ENCODE data around the gene FGF12.

The FGF12 gene

GRCh38 chr3:192262001-192262400, 465.3 kb downstream of the FGF12 start:
- TF ChIP-seq EZH2phosphoT487 (IDR thresholded peaks at IDR 0.05; ENCODE audit: borderline replicate concordance, low read length), result no peak
- Histone ChIP-seq H3K36me3 (ENCODE audit: control insufficient read depth, low read length) (no peaks in the 10 kb centered on the region), H3K4me3 (ENCODE audit: low read length) (no peak overlapping the region), H3K9me2 (replicated peaks; ENCODE audit: control insufficient read depth, low read length) (no peaks in the 10 kb centered on the region), H3K4me1 (ENCODE audit: control insufficient read depth, low read length) (no peaks in the 10 kb centered on the region), H3K4me2 (ENCODE audit: low read length) (no peak overlapping the region), H3K27ac (ENCODE audit: low read depth, low read length) (no peak overlapping the region), H3K9me3 (ENCODE audit: control insufficient read depth, insufficient read depth, low read length) (no peaks in the 10 kb centered on the region), H4K20me1 (ENCODE audit: control insufficient read depth, insufficient read depth, low read depth, low read length) (no peaks in the 10 kb centered on the region), H3K79me2 (ENCODE audit: control insufficient read depth, low read length) (no peaks in the 10 kb centered on the region), H3F3A (ENCODE audit: control insufficient read depth, insufficient read depth) (no peaks in the 10 kb centered on the region), H3K27me3 (ENCODE audit: control insufficient read depth, low read length) (no peaks in the 10 kb centered on the region)

DNA sequence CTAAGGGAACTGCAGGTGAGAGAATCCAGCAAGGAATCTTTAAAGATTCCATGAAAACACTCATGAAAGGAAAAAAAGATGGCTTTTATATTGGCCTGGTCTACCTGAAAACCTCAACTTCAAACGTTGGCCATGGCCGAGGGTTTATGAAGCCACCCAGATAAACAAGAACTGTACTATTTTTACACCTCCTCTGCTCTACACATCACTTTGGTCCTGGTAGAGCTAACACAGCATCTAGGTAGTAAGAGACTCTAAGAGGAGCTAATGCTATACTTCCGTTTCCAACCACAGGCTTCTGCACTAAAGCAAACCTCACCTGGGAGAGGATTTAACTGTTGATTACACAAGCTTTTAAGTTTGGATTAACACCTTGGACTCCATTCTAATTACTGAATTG, 466.2 kb downstream of the FGF12 start:
- Histone ChIP-seq H3K27ac (ENCODE audit: low read depth, low read length) (no peak overlapping the region), H3K4me3 (ENCODE audit: low read length) (no peak overlapping the region), H3K9me3 (ENCODE audit: control insufficient read depth, insufficient read depth, low read length) (no peaks in the 10 kb centered on the region), H4K20me1 (ENCODE audit: control insufficient read depth, insufficient read depth, low read depth, low read length) (no peaks in the 10 kb centered on the region), H3K4me2 (ENCODE audit: low read length) (no peak overlapping the region), H3K4me1 (ENCODE audit: control insufficient read depth, low read length) (no peaks in the 10 kb centered on the region), H3K79me2 (ENCODE audit: control insufficient read depth, low read length) (no peaks in the 10 kb centered on the region), H3K36me3 (ENCODE audit: control insufficient read depth, low read length) (no peaks in the 10 kb centered on the region), H3F3A (ENCODE audit: control insufficient read depth, insufficient read depth) (no peaks in the 10 kb centered on the region), H3K27me3 (ENCODE audit: control insufficient read depth, low read length) (no peaks in the 10 kb centered on the region), H3K9me2 (replicated peaks; ENCODE audit: control insufficient read depth, low read length) (no peaks in the 10 kb centered on the region)
- no peak for TF ChIP-seq EZH2phosphoT487 (IDR thresholded peaks at IDR 0.05; ENCODE audit: borderline replicate concordance, low read length)
- TF ChIP-seq, protein P1, sequence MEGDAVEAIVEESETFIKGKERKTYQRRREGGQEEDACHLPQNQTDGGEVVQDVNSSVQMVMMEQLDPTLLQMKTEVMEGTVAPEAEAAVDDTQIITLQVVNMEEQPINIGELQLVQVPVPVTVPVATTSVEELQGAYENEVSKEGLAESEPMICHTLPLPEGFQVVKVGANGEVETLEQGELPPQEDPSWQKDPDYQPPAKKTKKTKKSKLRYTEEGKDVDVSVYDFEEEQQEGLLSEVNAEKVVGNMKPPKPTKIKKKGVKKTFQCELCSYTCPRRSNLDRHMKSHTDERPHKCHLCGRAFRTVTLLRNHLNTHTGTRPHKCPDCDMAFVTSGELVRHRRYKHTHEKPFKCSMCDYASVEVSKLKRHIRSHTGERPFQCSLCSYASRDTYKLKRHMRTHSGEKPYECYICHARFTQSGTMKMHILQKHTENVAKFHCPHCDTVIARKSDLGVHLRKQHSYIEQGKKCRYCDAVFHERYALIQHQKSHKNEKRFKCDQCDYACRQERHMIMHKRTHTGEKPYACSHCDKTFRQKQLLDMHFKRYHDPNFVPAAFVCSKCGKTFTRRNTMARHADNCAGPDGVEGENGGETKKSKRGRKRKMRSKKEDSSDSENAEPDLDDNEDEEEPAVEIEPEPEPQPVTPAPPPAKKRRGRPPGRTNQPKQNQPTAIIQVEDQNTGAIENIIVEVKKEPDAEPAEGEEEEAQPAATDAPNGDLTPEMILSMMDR (IDR thresholded peaks at IDR 0.05; ENCODE audit: low read depth, low read length, poor library complexity, severe bottlenecking), result no peak

DNA sequence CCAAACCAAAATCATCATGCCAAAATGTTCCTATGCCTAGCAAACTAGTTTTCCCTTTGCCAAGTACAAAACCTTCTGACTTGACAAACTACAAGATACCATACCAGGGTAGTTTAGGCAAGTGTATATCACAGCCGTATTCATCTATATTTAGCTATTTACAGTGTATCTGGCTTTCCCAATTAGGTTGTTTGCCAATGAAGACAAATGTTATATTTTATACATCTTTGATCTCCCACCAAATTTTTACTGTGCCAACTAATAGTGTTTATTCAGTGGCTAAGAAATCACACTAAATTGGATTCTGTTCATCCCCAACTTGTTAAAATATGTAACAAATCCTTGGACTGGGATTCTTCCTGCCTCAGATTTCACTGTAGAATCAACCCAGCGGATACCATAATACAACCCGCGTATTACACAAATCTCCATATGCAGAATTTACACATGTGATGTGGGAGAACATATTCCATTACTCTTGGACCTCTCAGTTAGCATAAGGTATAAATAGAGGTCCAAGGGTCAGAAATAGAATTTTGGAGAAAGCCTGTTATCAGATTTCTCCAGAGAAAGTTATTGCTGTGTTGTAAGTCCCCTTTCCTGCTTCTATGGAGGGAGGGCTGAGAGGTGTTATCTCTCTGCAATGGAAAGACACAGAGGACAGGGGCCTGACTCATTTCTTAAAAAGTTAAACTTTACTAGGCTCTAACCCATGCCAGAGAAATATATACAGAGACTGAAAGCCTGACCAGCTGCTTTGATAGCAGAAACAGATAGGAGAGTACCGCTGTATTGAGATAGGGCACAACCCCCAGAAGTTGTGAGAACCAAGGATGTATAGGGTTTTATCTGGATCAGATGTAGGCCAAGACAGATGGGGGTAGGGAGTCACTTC, 467.0 kb downstream of the FGF12 start:
- H3K27ac ChIP-seq (ENCODE audit: low read depth, low read length), result no peak overlapping the region
- H3K4me3 ChIP-seq (ENCODE audit: low read length), result no peak overlapping the region
- H3K4me1 ChIP-seq (ENCODE audit: control insufficient read depth, low read length), result no peaks in the 10 kb centered on the region
- H3F3A ChIP-seq (ENCODE audit: control insufficient read depth, insufficient read depth), result no peaks in the 10 kb centered on the region
- no peaks in the 10 kb centered on the region for H3K27me3 ChIP-seq (ENCODE audit: control insufficient read depth, low read length)
- H3K79me2 ChIP-seq (ENCODE audit: control insufficient read depth, low read length), result no peaks in the 10 kb centered on the region
- no peaks in the 10 kb centered on the region for H3K9me3 ChIP-seq (ENCODE audit: control insufficient read depth, insufficient read depth, low read length)
- H4K20me1 ChIP-seq (ENCODE audit: control insufficient read depth, insufficient read depth, low read depth, low read length), result no peaks in the 10 kb centered on the region
- no peak for TF ChIP-seq EZH2phosphoT487 (IDR thresholded peaks at IDR 0.05; ENCODE audit: borderline replicate concordance, low read length)
- TF ChIP-seq, protein P1 (IDR thresholded peaks at IDR 0.05; ENCODE audit: low read depth, low read length, poor library complexity, severe bottlenecking), result no peak
- no peak overlapping the region for H3K4me2 ChIP-seq (ENCODE audit: low read length)
- H3K36me3 ChIP-seq (ENCODE audit: control insufficient read depth, low read length), result no peaks in the 10 kb centered on the region
- no peaks in the 10 kb centered on the region for H3K9me2 ChIP-seq (replicated peaks; ENCODE audit: control insufficient read depth, low read length)

DNA sequence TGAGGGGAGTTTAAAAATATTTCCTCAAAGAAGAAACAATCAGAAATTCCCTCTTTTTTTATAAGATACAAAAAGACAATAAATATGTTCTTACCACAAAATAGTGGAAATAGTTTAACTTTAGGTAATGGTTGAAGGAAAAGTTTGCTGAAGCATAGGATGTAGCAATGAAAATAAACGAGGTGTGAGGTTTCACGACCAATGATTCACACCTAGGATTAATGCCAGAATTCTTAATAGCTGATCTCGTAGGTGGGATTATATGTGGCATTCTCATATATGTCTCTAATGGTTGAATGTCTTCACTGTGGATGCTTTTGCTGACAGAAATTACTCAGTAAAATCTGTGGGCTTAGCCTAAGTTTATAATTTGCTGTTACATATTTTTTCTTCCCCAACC, 467.7 kb downstream of the FGF12 start:
- H3K9me3 ChIP-seq (ENCODE audit: control insufficient read depth, insufficient read depth, low read length), result no peaks in the 10 kb centered on the region
- no peaks in the 10 kb centered on the region for H3K36me3 ChIP-seq (ENCODE audit: control insufficient read depth, low read length)
- H3F3A ChIP-seq (ENCODE audit: control insufficient read depth, insufficient read depth), result no peaks in the 10 kb centered on the region
- no peaks in the 10 kb centered on the region for H3K4me1 ChIP-seq (ENCODE audit: control insufficient read depth, low read length)
- no peak overlapping the region for H3K4me3 ChIP-seq (ENCODE audit: low read length)
- no peaks in the 10 kb centered on the region for H3K27me3 ChIP-seq (ENCODE audit: control insufficient read depth, low read length)
- TF ChIP-seq, protein P1 (IDR thresholded peaks at IDR 0.05; ENCODE audit: low read depth, low read length, poor library complexity, severe bottlenecking), result no peak
- no peak for TF ChIP-seq EZH2phosphoT487 (IDR thresholded peaks at IDR 0.05; ENCODE audit: borderline replicate concordance, low read length)
- H4K20me1 ChIP-seq (ENCODE audit: control insufficient read depth, insufficient read depth, low read depth, low read length), result no peaks in the 10 kb centered on the region
- H3K4me2 ChIP-seq (ENCODE audit: low read length), result no peak overlapping the region
- no peaks in the 10 kb centered on the region for H3K79me2 ChIP-seq (ENCODE audit: control insufficient read depth, low read length)
- H3K27ac ChIP-seq (ENCODE audit: low read depth, low read length), result no peak overlapping the region
- no peaks in the 10 kb centered on the region for H3K9me2 ChIP-seq (replicated peaks; ENCODE audit: control insufficient read depth, low read length)

Data from DOHH2 (cell line).